K562 (cell line): ENCODE data around the gene CYTH1. TPM values are rescaled to one million over a fixed set of nuclear protein-coding genes. Genes with fewer than 3 reads are reported as not detected.

Experiments
- ATF7 ChIP-seq: fragments of 450-650 bp; IDR thresholded peaks from 2 replicates; pipeline ENCODE4 v1.7.1; 2014; ENCODE audit warnings: mild to moderate bottlenecking, moderate library complexity
- BACH1 ChIP-seq: fragments of 200-800 bp; sonication (Bioruptor generic); IDR thresholded peaks from 2 replicates; pipeline ENCODE4 v1.6.1; 2016; ENCODE audit warnings: missing genetic modification characterization, missing compliant biosample characterization
- BRD4 ChIP-seq: fragments of 200-600 bp; sonication (generic); IDR thresholded peaks from 2 replicates; pipeline ENCODE4 v1.6.1; 2017; ENCODE audit warnings: inconsistent platforms
- CHCHD3 ChIP-seq: fragments of 250-450 bp; sonication (Bioruptor Pico); IDR thresholded peaks from 2 replicates; pipeline ENCODE4 v2.1.2; 2022; ENCODE audit warnings: mild to moderate bottlenecking
- FOXK1 ChIP-seq: sonication (generic); formaldehyde crosslinking; IDR thresholded peaks from 2 replicates; pipeline ENCODE4 v1.8.0; 2022; ENCODE audit warnings: missing genetic modification reagents, mild to moderate bottlenecking, borderline replicate concordance
- MTA1 ChIP-seq: fragments of 450-650 bp; IDR thresholded peaks from 2 replicates; pipeline ENCODE4 v1.6.1; 2017; ENCODE audit warnings: borderline replicate concordance
- NR4A1 ChIP-seq, 2 experiments: fragments of 250-450 bp in 1 of 2; fragments of 450-650 bp in 1 of 2; sonication (Bioruptor Pico) in 1 of 2; IDR thresholded peaks; 2 replicates each; pipeline versions ENCODE4 v1.4.0 to v1.6.1; 2016 to 2020; ENCODE audit warnings: mild to moderate bottlenecking in 2 of 2, missing compliant biosample characterization in 1 of 2, missing genetic modification characterization in 1 of 2, moderate library complexity in 1 of 2
- POLR2A ChIP-seq: fragments of 450-650 bp; conservative IDR thresholded peaks from 2 replicates; pipeline ENCODE4 v1.6.1; 2016
- RFX1 ChIP-seq: fragments of 450-650 bp; IDR thresholded peaks from 2 replicates; pipeline ENCODE4 v1.6.1; 2016; ENCODE audit warnings: mild to moderate bottlenecking, moderate library complexity
- RNF2 ChIP-seq: sonication (generic); IDR thresholded peaks from 2 replicates; pipeline ENCODE4 v1.6.1; 2016
- TAF1 ChIP-seq: IDR thresholded peaks from 2 replicates; pipeline ENCODE4 v1.6.1; 2011; ENCODE audit warnings: mild to moderate bottlenecking, low read length, moderate library complexity; ENCODE audit not compliant: insufficient read depth, control insufficient read depth, severe bottlenecking; ENCODE audit errors: extremely low read depth
- TAL1 ChIP-seq: fragments of 450-650 bp; IDR thresholded peaks from 2 replicates; pipeline ENCODE4 v1.6.1; 2016; ENCODE audit warnings: mild to moderate bottlenecking
- TARDBP ChIP-seq: fragments of 450-650 bp; IDR thresholded peaks from 2 replicates; pipeline ENCODE4 v1.6.1; 2016
- TEAD2 ChIP-seq: fragments of 450-650 bp; IDR thresholded peaks from 2 replicates; pipeline ENCODE4 v1.6.1; 2016; ENCODE audit warnings: missing genetic modification characterization, control low read depth, missing compliant biosample characterization
- TOE1 ChIP-seq, 2 experiments: fragments of 450-650 bp in 1 of 2; sonication (generic) in 1 of 2; formaldehyde crosslinking in 1 of 2; IDR thresholded peaks; 2 replicates each; pipeline versions ENCODE4 v1.7.1 to v1.8.0; 2016 to 2022; ENCODE audit warnings: borderline replicate concordance in 2 of 2, mild to moderate bottlenecking in 2 of 2, antibody characterized with exemption in 1 of 2, inconsistent platforms in 1 of 2, low read depth in 1 of 2, missing genetic modification reagents in 1 of 2, moderate library complexity in 1 of 2
- ZNF121 ChIP-seq: sonication (generic); formaldehyde crosslinking; conservative IDR thresholded peaks from 2 replicates; pipeline ENCODE4 v1.8.0; 2022; ENCODE audit warnings: missing genetic modification reagents
- ZNF431 ChIP-seq: sonication (generic); formaldehyde crosslinking; IDR thresholded peaks from 2 replicates; pipeline ENCODE4 v1.8.0; 2022; ENCODE audit warnings: mild to moderate bottlenecking, missing genetic modification reagents
- polyA plus RNA-seq, 8 experiments: library from polyadenylated mRNA; depleted of rRNA in 4 of 8; stranded (reverse) in 5 of 8; unstranded in 3 of 8; fragments of >200 nt; fragmentation: Nextera tagmentation in 2 of 8; fragmentation: Illumina TruSeq in 1 of 8; extraction: Ambion mirVana in 2 of 8; extraction: Trizol in 1 of 8; gene quantifications; 2 replicates each; pipeline versions ENCODE4 v1.2.1 to v1.2.3, GENCODE V29; 2011 to 2014; ENCODE audit warnings: inconsistent platforms in 1 of 8, missing spikeins in 1 of 8
- total RNA-seq, 7 experiments: library from RNA; depleted of rRNA in 6 of 7; stranded (reverse); fragments of >200 nt in 6 of 7; fragmentation: Illumina TruSeq in 2 of 7; extraction: Trizol in 2 of 7; gene quantifications; 2 replicates each; pipeline versions ENCODE4 v1.2.1 to v1.2.3, GENCODE V29; 2011 to 2021; ENCODE audit warnings: low replicate concordance in 1 of 7
- TF ChIP-seq, protein P1 (sequence below): IDR thresholded peaks from 2 replicates; pipeline ENCODE4 v1.6.1; 2011; ENCODE audit not compliant: insufficient read length; ENCODE audit errors: extremely low read depth
- TF ChIP-seq, protein P2 (sequence below): sonication (generic); formaldehyde crosslinking; IDR thresholded peaks from 2 replicates; pipeline ENCODE4 v1.8.0; 2022; ENCODE audit warnings: mild to moderate bottlenecking, missing genetic modification reagents
- TF ChIP-seq, protein P3 (sequence below), 2 experiments: IDR thresholded peaks; 2 replicates each; pipeline ENCODE4 v1.6.1; 2012; ENCODE audit warnings: improper control_type of control experiment in 2 of 2, low read depth in 2 of 2, low read length in 2 of 2, borderline replicate concordance in 1 of 2
- TF ChIP-seq, protein P4 (sequence below): fragments of 250-450 bp; sonication (Bioruptor Pico); IDR thresholded peaks from 2 replicates; pipeline ENCODE4 v1.5.0; 2021
- TF ChIP-seq, protein P5 (sequence below): sonication (generic); formaldehyde crosslinking; IDR thresholded peaks from 2 replicates; pipeline ENCODE4 v1.8.1; 2023; ENCODE audit warnings: mild to moderate bottlenecking, missing genetic modification reagents

CYTH1 gene
- total and polyA plus RNA-seq, 9 of the 15 experiments (the other 6 are each of a cell fraction or from before 2014, with no cell fraction given): 0.52 to 27.7 (median 16.8) TPM

DNA sequence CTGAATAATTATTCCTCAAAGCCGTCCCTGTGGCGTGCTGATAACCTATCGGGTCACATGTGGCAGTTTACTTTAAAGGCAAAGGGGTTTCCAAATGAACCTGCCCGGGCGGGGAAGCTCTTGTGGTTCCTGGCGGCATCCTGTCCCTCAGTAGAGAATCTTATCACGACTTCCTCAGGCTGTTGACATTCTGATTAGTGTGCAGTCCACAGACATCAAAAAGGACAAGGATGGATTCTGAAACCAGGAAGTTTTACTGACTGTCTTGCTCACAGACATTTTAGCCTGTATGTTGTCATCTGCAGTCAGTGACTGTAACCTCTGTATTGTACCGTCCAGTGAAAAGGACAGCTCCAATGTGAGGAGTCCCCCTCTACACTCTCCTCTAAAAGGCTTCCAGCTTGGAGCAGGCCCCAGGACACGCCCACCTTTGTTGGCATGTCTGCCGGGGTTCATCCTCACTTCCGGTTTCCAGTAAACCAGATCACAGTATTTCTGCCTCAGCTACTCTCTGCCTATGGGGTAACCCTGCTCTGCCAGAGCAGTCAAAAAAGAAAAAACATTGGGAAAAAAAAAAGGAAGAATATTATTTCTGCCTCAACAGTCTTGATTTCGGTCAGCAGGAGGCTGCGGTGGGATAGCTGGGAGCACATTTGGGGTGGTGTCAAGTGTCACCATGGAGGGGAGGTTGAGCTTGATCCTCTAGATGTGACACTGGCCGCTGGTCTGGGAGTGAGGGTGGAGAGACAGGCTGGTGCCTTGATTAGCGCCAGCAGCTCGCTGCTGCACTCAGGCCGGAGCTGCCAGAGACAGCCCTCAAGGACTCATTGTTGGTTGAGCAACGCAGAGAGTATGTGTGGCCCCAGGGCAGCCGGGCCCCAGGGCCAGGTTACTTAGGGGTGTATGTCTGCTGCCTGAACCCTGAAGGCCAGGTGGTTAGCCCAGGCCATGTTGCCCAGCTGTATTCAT is 115.8 kb downstream of the CYTH1 start (continued):
- TF ChIP-seq, protein P1, sequence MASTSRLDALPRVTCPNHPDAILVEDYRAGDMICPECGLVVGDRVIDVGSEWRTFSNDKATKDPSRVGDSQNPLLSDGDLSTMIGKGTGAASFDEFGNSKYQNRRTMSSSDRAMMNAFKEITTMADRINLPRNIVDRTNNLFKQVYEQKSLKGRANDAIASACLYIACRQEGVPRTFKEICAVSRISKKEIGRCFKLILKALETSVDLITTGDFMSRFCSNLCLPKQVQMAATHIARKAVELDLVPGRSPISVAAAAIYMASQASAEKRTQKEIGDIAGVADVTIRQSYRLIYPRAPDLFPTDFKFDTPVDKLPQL: no peak
- TF ChIP-seq MTA1: 0 out of 2 replicates have a peak, but pooled peaks have one; percentile 66
- TF ChIP-seq ATF7: peak; percentile 92
- 0 out of 2 replicates have a peak, but pooled peaks have one; percentile 51 for TF ChIP-seq BRD4
- no peak for TF ChIP-seq TEAD2 (tag)
- peak; percentile 75; the same call in 1 of the 2 replicates for TF ChIP-seq TOE1 (IDR thresholded peaks at IDR 0.05; ENCODE audit: borderline replicate concordance)
- no peak for TF ChIP-seq TOE1 (CRISPR knock-in tag; IDR thresholded peaks at IDR 0.05; ENCODE audit: borderline replicate concordance, low read depth)
- TF ChIP-seq NR4A1 (CRISPR knock-in tag; IDR thresholded peaks at IDR 0.05): no peak; the same call in 1 of the 2 replicates
- TF ChIP-seq NR4A1 (tag; IDR thresholded peaks at IDR 0.05): peak; percentile 81
- TF ChIP-seq TAF1: no peak
- TF ChIP-seq FOXK1 (CRISPR knock-in tag): peak; percentile 90; the same call in 1 of the 2 replicates
- no peak for TF ChIP-seq RFX1
- TF ChIP-seq, protein P2, sequence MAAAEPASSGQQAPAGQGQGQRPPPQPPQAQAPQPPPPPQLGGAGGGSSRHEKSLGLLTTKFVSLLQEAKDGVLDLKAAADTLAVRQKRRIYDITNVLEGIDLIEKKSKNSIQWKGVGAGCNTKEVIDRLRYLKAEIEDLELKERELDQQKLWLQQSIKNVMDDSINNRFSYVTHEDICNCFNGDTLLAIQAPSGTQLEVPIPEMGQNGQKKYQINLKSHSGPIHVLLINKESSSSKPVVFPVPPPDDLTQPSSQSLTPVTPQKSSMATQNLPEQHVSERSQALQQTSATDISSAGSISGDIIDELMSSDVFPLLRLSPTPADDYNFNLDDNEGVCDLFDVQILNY: no peak
- no peak for TF ChIP-seq CHCHD3 (CRISPR knock-in tag)
- peak; percentile 93; the same call in 1 of the 2 replicates for TF ChIP-seq TARDBP
- TF ChIP-seq ZNF121 (CRISPR knock-in tag): no peak
- TF ChIP-seq BACH1 (tag): no peak
- TF ChIP-seq RNF2: peak; percentile 96
- TF ChIP-seq POLR2A: no peak
- TF ChIP-seq, protein P3, sequence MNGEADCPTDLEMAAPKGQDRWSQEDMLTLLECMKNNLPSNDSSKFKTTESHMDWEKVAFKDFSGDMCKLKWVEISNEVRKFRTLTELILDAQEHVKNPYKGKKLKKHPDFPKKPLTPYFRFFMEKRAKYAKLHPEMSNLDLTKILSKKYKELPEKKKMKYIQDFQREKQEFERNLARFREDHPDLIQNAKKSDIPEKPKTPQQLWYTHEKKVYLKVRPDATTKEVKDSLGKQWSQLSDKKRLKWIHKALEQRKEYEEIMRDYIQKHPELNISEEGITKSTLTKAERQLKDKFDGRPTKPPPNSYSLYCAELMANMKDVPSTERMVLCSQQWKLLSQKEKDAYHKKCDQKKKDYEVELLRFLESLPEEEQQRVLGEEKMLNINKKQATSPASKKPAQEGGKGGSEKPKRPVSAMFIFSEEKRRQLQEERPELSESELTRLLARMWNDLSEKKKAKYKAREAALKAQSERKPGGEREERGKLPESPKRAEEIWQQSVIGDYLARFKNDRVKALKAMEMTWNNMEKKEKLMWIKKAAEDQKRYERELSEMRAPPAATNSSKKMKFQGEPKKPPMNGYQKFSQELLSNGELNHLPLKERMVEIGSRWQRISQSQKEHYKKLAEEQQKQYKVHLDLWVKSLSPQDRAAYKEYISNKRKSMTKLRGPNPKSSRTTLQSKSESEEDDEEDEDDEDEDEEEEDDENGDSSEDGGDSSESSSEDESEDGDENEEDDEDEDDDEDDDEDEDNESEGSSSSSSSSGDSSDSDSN (IDR thresholded peaks at IDR 0.05; ENCODE audit: borderline replicate concordance in 1 of 2, low read depth in 2 of 2, low read length in 2 of 2): no peak
- TF ChIP-seq, protein P4, sequence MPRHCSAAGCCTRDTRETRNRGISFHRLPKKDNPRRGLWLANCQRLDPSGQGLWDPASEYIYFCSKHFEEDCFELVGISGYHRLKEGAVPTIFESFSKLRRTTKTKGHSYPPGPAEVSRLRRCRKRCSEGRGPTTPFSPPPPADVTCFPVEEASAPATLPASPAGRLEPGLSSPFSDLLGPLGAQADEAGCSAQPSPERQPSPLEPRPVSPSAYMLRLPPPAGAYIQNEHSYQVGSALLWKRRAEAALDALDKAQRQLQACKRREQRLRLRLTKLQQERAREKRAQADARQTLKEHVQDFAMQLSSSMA (CRISPR knock-in tag): no peak
- TF ChIP-seq, protein P5, sequence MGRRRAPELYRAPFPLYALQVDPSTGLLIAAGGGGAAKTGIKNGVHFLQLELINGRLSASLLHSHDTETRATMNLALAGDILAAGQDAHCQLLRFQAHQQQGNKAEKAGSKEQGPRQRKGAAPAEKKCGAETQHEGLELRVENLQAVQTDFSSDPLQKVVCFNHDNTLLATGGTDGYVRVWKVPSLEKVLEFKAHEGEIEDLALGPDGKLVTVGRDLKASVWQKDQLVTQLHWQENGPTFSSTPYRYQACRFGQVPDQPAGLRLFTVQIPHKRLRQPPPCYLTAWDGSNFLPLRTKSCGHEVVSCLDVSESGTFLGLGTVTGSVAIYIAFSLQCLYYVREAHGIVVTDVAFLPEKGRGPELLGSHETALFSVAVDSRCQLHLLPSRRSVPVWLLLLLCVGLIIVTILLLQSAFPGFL (CRISPR knock-in tag): no peak
- TF ChIP-seq ZNF431 (CRISPR knock-in tag): peak; percentile 25; the same call in 1 of the 2 replicates
- TF ChIP-seq TAL1: peak; percentile 99
